CD8-positive, alpha-beta memory T cell (primary cell): ENCODE data around the gene KRT6B. TPM values are rescaled to one million over a fixed set of nuclear protein-coding genes. Genes with fewer than 3 reads are reported as not detected.

Experiments
- CTCF ChIA-PET: fragments of 350-600 bp; sonication (Branson Sonifier 250); formaldehyde crosslinking; loops from one replicate; lab custom pipeline; 2021; ENCODE audit warnings: antibody characterized with exemption; lab: Charles Lee
- POLR2A ChIA-PET: fragments of 350-600 bp; sonication (Branson Sonifier 250); formaldehyde crosslinking; loops from one replicate; lab custom pipeline; 2021; ENCODE audit warnings: antibody characterized with exemption; lab: Charles Lee
- DNase-seq, 5 donors: peaks; one replicate each; pipeline versions ENCODE4 v3.0.0 to v3.0.0-alpha.2; 2020 to 2022; ENCODE audit warnings: mixed read lengths in 1 of 5
- H3K27ac ChIP-seq: one replicate; pipeline ENCODE4 v1.7.0; 2013; ENCODE audit warnings: low read depth, mild to moderate bottlenecking, low read length, moderate library complexity
- H3K27me3 ChIP-seq: 2 replicates; pipeline ENCODE4 v1.7.0; 2013; ENCODE audit warnings: low read length, mild to moderate bottlenecking; ENCODE audit not compliant: insufficient read depth, poor library complexity, severe bottlenecking
- H3K36me3 ChIP-seq: 2 replicates; pipeline ENCODE4 v1.7.0; 2013; ENCODE audit warnings: mild to moderate bottlenecking, low read length, moderate library complexity; ENCODE audit not compliant: insufficient read depth
- H3K4me1 ChIP-seq: 2 replicates; pipeline ENCODE4 v1.7.0; 2013; ENCODE audit warnings: mild to moderate bottlenecking, low read length, moderate library complexity; ENCODE audit not compliant: insufficient read depth
- H3K4me3 ChIP-seq: 2 replicates; pipeline ENCODE4 v1.7.0; 2013; ENCODE audit warnings: mild to moderate bottlenecking, low read length
- H3K9me3 ChIP-seq: 2 replicates; pipeline ENCODE4 v1.7.0; 2013; ENCODE audit warnings: mild to moderate bottlenecking, low read length
- H3K27ac Mint-ChIP-seq, 8 donors: one replicate each; pipeline ENCODE4 v1.8.0; 2020 to 2021; ENCODE audit warnings: mixed read lengths in 8 of 8, mild to moderate bottlenecking in 6 of 8, inconsistent platforms in 3 of 8, moderate library complexity in 3 of 8
- H3K27me3 Mint-ChIP-seq, 2 donors: one replicate each; pipeline ENCODE4 v1.8.0; 2020 to 2021; ENCODE audit warnings: mixed read lengths in 2 of 2, mild to moderate bottlenecking in 1 of 2, moderate library complexity in 1 of 2
- H3K36me3 Mint-ChIP-seq, 3 donors: one replicate each; pipeline ENCODE4 v1.8.0; 2020 to 2021; ENCODE audit warnings: mixed read lengths in 3 of 3, inconsistent platforms in 1 of 3, mild to moderate bottlenecking in 1 of 3
- H3K4me1 Mint-ChIP-seq, 3 donors: one replicate each; pipeline ENCODE4 v1.8.0; 2020 to 2021; ENCODE audit warnings: mixed read lengths in 3 of 3, inconsistent platforms in 1 of 3, mild to moderate bottlenecking in 1 of 3
- H3K4me3 Mint-ChIP-seq, 7 donors: one replicate each; pipeline ENCODE4 v1.8.0; 2020 to 2021; ENCODE audit warnings: mixed read lengths in 7 of 7, mild to moderate bottlenecking in 6 of 7, moderate library complexity in 4 of 7, inconsistent platforms in 2 of 7
- H3K9me3 Mint-ChIP-seq, 5 donors: one replicate each; pipeline ENCODE4 v1.8.0; 2020 to 2022; ENCODE audit warnings: mixed read lengths in 5 of 5, mild to moderate bottlenecking in 3 of 5, moderate library complexity in 2 of 5, inconsistent platforms in 1 of 5
- polyA plus RNA-seq: library from polyadenylated mRNA; unstranded; fragments of 300-500 nt; fragmentation: Illumina TruSeq; gene quantifications from one replicate; pipeline ENCODE4 v1.2.3, GENCODE V29; 2021
- total RNA-seq, 2 experiments: library from RNA; stranded (reverse); gene quantifications; one replicate each; pipeline ENCODE4 v1.2.3, GENCODE V29; 2021

KRT6B gene
- total and polyA plus RNA-seq, 3 experiments from 2014 or later, result not detected

DNA sequence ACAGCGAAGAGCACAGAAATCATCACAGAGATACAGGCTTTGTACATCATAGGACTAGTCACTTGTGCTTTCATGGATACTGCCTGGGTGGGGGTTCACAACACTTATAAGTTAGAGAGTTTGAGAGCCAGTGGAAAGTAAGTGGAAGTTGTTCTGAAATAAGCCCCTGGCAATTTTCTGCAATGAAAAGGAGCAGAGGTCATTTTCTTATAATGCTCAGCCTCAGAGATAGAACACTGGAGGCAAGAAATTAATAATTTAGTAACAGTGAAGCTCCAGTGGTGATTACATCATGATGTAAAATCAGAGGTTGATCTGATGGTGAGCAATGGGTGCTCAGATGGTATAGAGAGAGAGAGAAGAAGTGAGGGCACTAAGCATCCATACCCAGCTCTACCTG is 35.3 kb upstream of the KRT6B start:
- Histone ChIP-seq H3K4me3 (no peak overlapping the region), H3K9me3 (no peaks in the 10 kb centered on the region), H3K27ac (no peak overlapping the region), H3K4me1 (no peaks in the 10 kb centered on the region), H3K27me3 (no peaks in the 10 kb centered on the region), H3K36me3 (no peaks in the 10 kb centered on the region)
- Mint-ChIP-seq H3K4me3 (no peak overlapping the region), H3K9me3 (peaks cover 8 to 14% (median 13%) of the 10 kb centered on the region in 5 donors), H3K27me3 (peaks cover 18 to 69% of the 10 kb centered on the region in 2 donors), H3K36me3 (no peaks in the 10 kb centered on the region), H3K4me1 (no peaks in the 10 kb centered on the region), H3K27ac (no peak overlapping the region)
- ChIA-PET CTCF (no interaction called here), POLR2A (no interaction called here)
- DNase-seq, result no peak

DNA sequence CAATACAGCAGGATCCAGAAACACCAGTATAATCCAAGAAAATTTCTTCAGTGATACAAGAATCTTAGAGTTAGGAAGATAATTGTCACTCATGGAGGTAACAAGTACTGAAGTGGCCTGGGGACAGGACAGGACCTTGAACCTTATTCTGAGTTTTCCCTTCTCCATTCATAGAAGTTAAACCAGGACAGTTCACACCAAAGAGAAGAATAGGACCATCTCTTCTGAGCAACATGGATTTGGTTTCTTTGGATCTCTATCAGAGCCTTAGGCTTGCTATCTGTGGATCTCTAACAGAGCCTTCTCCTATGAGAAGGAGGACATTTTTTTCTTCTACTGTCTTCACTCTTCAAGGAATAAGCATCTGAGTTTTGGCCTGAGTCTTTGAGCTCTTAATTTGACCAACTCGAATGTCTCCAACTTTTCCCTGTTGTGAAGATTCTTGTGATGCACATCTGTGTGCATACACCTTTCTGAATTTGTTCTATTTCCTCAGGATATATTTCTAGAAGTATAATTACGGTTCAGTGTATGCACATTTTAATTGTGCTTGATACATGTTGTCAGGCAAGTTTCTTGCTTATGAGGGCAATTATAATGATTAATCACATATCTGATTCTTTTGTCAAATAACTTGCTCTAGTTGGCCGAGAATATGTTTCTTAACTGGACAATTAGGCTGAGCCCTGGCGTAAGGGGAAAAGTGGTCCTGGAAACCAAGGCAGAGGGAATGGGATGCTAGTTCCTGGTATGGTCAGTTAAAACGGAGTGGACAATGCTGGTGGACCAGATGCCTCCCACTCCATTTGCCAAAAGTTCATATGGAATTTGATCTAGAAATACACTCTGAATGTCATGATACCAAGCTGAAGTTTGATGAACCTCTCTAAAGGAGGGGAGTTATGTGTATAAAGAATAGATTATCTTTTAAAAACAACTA is 34.5 kb upstream of the KRT6B start:
- Mint-ChIP-seq H3K9me3 (peaks cover 8 to 14% (median 13%) of the 10 kb centered on the region in 5 donors), H3K4me1 (no peaks in the 10 kb centered on the region), H3K27me3 (peaks cover 13 to 65% of the 10 kb centered on the region in 2 donors), H3K27ac (no peak overlapping the region), H3K4me3 (no peak overlapping the region), H3K36me3 (no peaks in the 10 kb centered on the region)
- H3K27ac ChIP-seq, result no peak overlapping the region
- ChIA-PET CTCF (no interaction called here), POLR2A (no interaction called here)
- no peak overlapping the region for H3K4me3 ChIP-seq
- no peaks in the 10 kb centered on the region for H3K36me3 ChIP-seq
- no peaks in the 10 kb centered on the region for H3K4me1 ChIP-seq
- no peaks in the 10 kb centered on the region for H3K27me3 ChIP-seq
- H3K9me3 ChIP-seq, result no peaks in the 10 kb centered on the region
- no peak for DNase-seq

DNA sequence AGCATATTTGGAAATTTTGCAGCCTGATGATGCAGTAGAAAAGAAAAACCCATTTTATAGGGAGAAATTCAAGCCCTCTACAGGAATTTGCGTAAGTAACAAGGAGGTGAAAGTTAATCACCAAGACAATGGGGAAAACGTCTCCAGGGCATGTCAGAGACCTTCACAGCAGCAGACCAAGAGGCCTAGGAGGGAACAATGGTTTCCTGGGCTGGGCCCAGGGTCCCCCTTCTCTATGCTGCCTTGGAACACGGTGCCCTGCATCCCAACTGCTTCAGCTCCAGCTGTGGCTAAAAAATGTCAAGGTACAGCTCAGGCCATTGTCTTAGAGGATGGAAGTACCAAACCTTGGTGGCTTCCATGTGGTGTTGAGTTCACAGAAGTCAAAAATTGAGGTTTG is 28.1 kb upstream of the KRT6B start:
- Histone ChIP-seq H3K27me3 (no peaks in the 10 kb centered on the region), H3K36me3 (no peaks in the 10 kb centered on the region), H3K4me1 (no peaks in the 10 kb centered on the region), H3K4me3 (no peak overlapping the region), H3K9me3 (no peaks in the 10 kb centered on the region), H3K27ac (no peak overlapping the region)
- H3K36me3 Mint-ChIP-seq, result no peaks in the 10 kb centered on the region
- no peak for DNase-seq
- H3K27me3 Mint-ChIP-seq, result peaks cover 9 to 55% of the 10 kb centered on the region in 2 donors
- H3K9me3 Mint-ChIP-seq, result peaks cover 4 to 12% (median 9%) of the 10 kb centered on the region in 5 donors
- ChIA-PET POLR2A (no interaction called here), CTCF (no interaction called here)
- no peak overlapping the region for H3K27ac Mint-ChIP-seq
- no peak overlapping the region for H3K4me3 Mint-ChIP-seq
- no peaks in the 10 kb centered on the region for H3K4me1 Mint-ChIP-seq

DNA sequence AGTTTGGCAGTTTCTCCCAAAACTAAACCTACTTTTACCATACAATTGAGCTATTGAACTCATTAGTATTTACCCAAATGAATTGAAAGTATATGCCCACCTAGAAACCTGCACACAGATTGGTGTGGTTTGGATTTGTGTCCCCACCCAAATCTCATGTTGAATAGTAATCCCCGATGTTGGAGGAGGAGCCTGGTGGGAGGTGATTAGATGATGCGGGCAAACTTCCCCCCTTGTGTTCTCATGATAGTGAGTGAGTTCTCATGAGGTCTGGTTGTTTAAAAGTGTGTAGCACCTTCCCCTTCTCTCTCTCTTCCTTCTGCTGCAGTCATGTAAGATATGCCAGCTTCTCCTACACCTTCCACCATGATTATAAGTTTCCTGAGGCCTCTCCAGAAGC is 25.7 kb upstream of the KRT6B start:
- no peaks in the 10 kb centered on the region for H3K36me3 ChIP-seq
- Mint-ChIP-seq H3K9me3 (peaks cover 0 to 4% (median 0%) of the 10 kb centered on the region in 5 donors), H3K27ac (no peak overlapping the region), H3K4me3 (no peak overlapping the region), H3K36me3 (no peaks in the 10 kb centered on the region), H3K4me1 (no peaks in the 10 kb centered on the region), H3K27me3 (peaks cover 2 to 43% of the 10 kb centered on the region in 2 donors)
- DNase-seq, result no peak
- H3K4me1 ChIP-seq, result no peaks in the 10 kb centered on the region
- ChIA-PET CTCF (no interaction called here), POLR2A (no interaction called here)
- H3K9me3 ChIP-seq, result no peaks in the 10 kb centered on the region
- H3K27me3 ChIP-seq, result no peaks in the 10 kb centered on the region
- H3K4me3 ChIP-seq, result no peak overlapping the region
- H3K27ac ChIP-seq, result no peak overlapping the region

DNA sequence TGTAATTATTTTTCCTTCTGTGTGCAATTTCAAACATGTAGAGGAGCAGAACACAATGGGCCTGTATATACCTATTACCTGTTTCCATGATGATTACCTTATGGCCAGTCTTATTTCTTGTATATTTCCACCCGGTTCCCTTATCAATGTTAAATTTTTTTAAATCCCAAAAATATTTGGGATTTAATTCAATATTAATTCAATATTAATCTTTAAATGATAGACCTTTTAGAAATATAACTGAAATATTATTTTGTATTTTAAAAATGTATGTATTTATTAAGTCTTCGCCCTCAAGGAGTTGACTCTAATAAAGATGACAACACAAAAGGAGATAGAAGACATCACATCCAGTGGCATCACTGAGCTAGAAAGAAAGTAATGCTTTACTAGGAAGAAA is 22.3 kb upstream of the KRT6B start:
- Histone ChIP-seq H3K4me3 (no peak overlapping the region), H3K36me3 (no peaks in the 10 kb centered on the region), H3K4me1 (no peaks in the 10 kb centered on the region), H3K27me3 (no peaks in the 10 kb centered on the region), H3K9me3 (no peaks in the 10 kb centered on the region), H3K27ac (no peak overlapping the region)
- no peak overlapping the region for H3K27ac Mint-ChIP-seq
- H3K27me3 Mint-ChIP-seq, result peaks cover 5 to 45% of the 10 kb centered on the region in 2 donors
- ChIA-PET POLR2A (no interaction called here), CTCF (no interaction called here)
- no peak overlapping the region for H3K4me3 Mint-ChIP-seq
- peaks cover 0 to 4% (median 0%) of the 10 kb centered on the region in 5 donors for H3K9me3 Mint-ChIP-seq
- DNase-seq, result no peak
- no peaks in the 10 kb centered on the region for H3K4me1 Mint-ChIP-seq
- no peaks in the 10 kb centered on the region for H3K36me3 Mint-ChIP-seq

DNA sequence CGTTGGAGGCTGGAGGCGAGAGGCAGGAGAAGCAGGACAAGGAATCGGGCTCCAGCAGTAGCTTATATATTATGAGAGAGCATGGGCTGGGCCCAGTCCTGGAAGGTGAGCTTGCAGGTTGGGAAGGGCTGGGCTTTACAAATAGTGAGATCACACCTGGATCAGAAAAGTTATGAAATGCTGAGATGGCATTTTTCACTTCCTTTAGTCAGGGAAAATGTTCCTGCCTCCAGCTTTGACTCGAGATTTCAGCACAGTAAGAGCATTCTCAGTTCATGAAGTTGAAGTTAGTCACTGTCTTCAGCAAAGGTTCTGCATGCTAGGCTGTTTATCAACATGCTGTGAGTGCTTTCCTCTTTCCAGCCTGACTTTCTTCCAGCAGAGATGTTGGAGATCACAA is 21.8 kb upstream of the KRT6B start, which contains the start of gene KRT6C:
KRT6C (minus strand) TSS at position 38 of the 400 bp plus-strand sequence. CDS start 68 bp downstream, outside the sequence.
- Histone ChIP-seq H3K27me3 (no peaks in the 10 kb centered on the region), H3K4me1 (no peaks in the 10 kb centered on the region), H3K9me3 (no peaks in the 10 kb centered on the region), H3K36me3 (no peaks in the 10 kb centered on the region), H3K27ac (no peak within 1 kb of the TSS), H3K4me3 (no peak within 1 kb of the TSS)
- ChIA-PET CTCF (no interaction called here), POLR2A (no interaction called here)
- peaks cover 0 to 4% (median 0%) of the 10 kb centered on the region in 5 donors for H3K9me3 Mint-ChIP-seq
- H3K36me3 Mint-ChIP-seq, result no peaks in the 10 kb centered on the region
- no peak within 1 kb of the TSS for H3K27ac Mint-ChIP-seq
- no peak for DNase-seq
- no peaks in the 10 kb centered on the region for H3K4me1 Mint-ChIP-seq
- peaks cover 5 to 43% of the 10 kb centered on the region in 2 donors for H3K27me3 Mint-ChIP-seq
- H3K4me3 Mint-ChIP-seq, result no peak within 1 kb of the TSS

DNA sequence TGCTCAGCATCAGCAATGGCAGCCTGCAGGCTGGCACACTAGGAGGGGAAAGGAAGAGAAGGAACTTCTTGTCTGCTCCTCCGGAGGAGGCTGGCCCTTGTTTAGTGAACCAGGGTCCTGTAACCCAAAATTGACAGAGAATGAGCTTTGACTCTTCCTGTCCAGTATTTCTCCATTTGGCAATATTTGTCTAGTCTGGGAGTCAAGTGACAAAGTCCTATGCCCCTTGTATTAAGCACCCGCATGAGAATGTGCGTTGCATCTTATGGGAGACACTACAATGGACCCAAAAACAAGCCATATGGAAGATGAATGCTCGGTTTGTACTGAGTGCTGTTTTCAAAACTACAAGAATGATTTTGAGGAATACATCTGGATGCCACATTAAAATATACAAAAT is 17.9 kb upstream of the KRT6B start:
- Mint-ChIP-seq H3K4me3 (no peak overlapping the region), H3K4me1 (no peaks in the 10 kb centered on the region), H3K36me3 (no peaks in the 10 kb centered on the region), H3K9me3 (no peaks in the 10 kb centered on the region), H3K27me3 (peaks cover 10 to 39% of the 10 kb centered on the region in 2 donors), H3K27ac (peak overlapping the region in 1 of 8 donors; percentile 17)
- DNase-seq, result no peak
- Histone ChIP-seq H3K36me3 (no peaks in the 10 kb centered on the region), H3K27ac (no peak overlapping the region), H3K4me1 (no peaks in the 10 kb centered on the region), H3K27me3 (no peaks in the 10 kb centered on the region), H3K4me3 (no peak overlapping the region), H3K9me3 (no peaks in the 10 kb centered on the region)
- ChIA-PET CTCF (no interaction called here), POLR2A (no interaction called here)

DNA sequence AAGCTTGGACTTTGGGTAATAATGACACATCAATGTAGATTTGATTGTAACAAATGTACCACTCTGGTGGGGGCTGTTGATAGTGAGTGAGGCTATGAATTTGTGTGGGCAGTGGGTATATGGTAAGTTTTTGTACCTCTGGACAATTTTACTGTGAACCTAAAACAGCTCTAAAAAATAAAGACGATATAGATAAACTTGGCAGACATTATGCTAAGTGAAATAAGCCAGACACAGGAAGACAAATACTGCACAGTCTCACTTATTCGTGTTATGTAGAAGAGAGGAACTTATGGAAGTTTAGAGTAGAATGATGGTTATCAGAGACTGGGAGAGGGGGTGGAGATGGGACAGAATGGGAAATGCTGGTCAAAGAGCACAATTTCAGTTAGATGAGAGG is 13.0 kb upstream of the KRT6B start:
- H3K27me3 ChIP-seq, result no peaks in the 10 kb centered on the region
- Mint-ChIP-seq H3K4me1 (no peaks in the 10 kb centered on the region), H3K4me3 (no peak overlapping the region), H3K9me3 (no peaks in the 10 kb centered on the region), H3K27me3 (peaks cover 12 to 35% of the 10 kb centered on the region in 2 donors), H3K36me3 (no peaks in the 10 kb centered on the region), H3K27ac (peak overlapping the region in 1 of 8 donors; percentile 0)
- no peaks in the 10 kb centered on the region for H3K4me1 ChIP-seq
- no peak for DNase-seq
- no peaks in the 10 kb centered on the region for H3K9me3 ChIP-seq
- no peak overlapping the region for H3K27ac ChIP-seq
- CTCF ChIA-PET, result no interaction called here
- POLR2A ChIA-PET, result interaction anchor here (0.8 kb wide), 1 partner anchor 368 kb away, joined by 4 read pairs; no protein-coding TSS in a partner anchor
- no peak overlapping the region for H3K4me3 ChIP-seq
- no peaks in the 10 kb centered on the region for H3K36me3 ChIP-seq
